Skeletal muscle cell (primary cell): ENCODE results near the gene USP11.

Experiments
- DNase-seq: peaks from one replicate; pipeline ENCODE4 v3.0.0-alpha.2; 2010; ENCODE audit warnings: low read depth
- H3K4me3 ChIP-seq: 2 replicates; pipeline ENCODE4 v1.5.1; 2011; ENCODE audit warnings: low read depth, mild to moderate bottlenecking, control low read depth, low read length, moderate library complexity

Gene USP11

DNA sequence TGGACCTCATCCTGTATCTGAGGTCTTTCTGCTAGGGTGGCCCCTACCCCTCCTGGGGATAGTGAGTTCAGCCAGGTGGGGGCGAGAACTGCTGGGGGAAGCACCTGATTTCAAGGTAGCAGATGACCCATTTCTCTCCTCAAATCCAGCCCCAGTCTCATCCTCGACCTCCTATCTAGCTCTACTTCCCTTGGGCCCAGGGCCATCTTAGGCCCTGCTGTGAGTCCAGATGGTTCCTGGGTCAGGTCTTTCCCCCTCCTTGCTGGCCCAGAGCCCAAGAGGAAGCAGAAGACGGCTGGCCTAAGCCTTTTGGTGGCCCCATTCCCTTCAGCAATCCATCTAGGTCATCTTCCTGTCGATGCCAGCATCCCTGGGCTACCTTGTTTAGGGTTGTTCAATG, 11.1 kb upstream of the USP11 start:
- no peak overlapping the region for H3K4me3 ChIP-seq
- DNase-seq, result no peak

DNA sequence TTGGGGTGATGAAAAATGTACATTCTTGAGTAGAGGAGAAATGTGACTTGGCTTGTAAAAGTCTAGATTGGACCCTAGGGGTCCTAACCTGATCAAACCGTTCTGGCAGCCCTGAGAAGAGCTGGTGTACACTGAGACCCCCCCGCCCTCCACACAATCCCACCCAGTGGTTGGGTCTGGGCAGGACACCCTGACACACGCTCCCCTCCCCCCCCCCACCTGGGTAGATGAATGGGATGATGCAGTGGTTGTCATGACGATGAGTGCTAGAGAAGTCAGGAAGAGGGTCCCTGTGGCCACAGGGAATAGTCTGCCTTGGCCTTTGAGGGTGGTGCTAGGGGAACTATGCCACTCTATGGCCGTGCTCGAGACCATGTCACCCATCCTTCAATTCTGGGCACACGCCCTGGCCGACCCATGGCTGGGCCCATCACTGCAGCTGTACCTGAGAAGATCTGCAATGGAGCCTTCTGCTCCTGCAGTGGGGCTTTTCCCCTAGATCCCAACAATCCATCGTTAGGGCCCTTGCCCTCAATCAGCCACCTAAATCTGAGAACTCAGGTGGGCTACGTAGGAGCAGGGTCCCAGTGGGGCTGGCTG, 10.0 kb upstream of the USP11 start:
- no peak overlapping the region for H3K4me3 ChIP-seq
- DNase-seq, result no peak

- no peak overlapping the region for H3K4me3 ChIP-seq
- DNase-seq, result no peak
These were observed 9.1 kb upstream of the USP11 start for GRCh38 chrX:47223476-47224250.

GRCh38 chrX:47224266-47224895, 8.4 kb upstream of the USP11 start:
- no peak for DNase-seq
- H3K4me3 ChIP-seq, result no peak overlapping the region

GRCh38 chrX:47224896-47225290, 7.9 kb upstream of the USP11 start:
- no peak overlapping the region for H3K4me3 ChIP-seq
- DNase-seq, result no peak

GRCh38 chrX:47226071-47226470, 6.7 kb upstream of the USP11 start:
- DNase-seq, result no peak
- no peak overlapping the region for H3K4me3 ChIP-seq

DNA sequence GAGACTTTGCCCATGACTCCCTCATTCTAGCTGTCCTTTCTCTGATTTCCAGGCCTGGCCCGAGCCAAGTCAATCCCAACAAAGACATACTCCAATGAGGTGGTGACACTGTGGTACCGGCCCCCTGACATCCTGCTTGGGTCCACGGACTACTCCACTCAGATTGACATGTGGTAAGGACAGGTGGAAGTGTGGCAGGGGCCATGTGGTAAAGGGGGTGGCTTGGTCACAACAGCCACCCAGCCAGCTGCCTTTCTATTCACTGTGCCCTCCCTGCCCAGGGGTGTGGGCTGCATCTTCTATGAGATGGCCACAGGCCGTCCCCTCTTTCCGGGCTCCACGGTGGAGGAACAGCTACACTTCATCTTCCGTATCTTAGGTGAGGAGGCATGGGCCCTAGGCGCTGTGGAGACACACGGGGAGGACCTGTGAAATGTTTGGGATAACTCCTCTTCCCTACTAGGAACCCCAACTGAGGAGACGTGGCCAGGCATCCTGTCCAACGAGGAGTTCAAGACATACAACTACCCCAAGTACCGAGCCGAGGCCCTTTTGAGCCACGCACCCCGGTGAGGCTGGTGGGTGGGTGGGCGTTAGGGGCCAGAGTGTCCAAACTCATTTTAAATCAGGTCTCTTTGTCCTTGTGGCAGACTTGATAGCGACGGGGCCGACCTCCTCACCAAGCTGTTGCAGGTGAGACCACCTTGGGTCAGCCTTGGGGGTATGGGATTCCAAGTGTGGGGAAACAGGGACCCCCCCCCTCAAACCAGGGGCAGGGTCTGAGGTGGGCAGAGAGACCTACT, 6.1 kb upstream of the USP11 start:
- no peak for DNase-seq
- no peak overlapping the region for H3K4me3 ChIP-seq

GRCh38 chrX:47227334-47227583, 5.5 kb upstream of the USP11 start:
- H3K4me3 ChIP-seq, result no peak overlapping the region
- DNase-seq, result no peak

DNA sequence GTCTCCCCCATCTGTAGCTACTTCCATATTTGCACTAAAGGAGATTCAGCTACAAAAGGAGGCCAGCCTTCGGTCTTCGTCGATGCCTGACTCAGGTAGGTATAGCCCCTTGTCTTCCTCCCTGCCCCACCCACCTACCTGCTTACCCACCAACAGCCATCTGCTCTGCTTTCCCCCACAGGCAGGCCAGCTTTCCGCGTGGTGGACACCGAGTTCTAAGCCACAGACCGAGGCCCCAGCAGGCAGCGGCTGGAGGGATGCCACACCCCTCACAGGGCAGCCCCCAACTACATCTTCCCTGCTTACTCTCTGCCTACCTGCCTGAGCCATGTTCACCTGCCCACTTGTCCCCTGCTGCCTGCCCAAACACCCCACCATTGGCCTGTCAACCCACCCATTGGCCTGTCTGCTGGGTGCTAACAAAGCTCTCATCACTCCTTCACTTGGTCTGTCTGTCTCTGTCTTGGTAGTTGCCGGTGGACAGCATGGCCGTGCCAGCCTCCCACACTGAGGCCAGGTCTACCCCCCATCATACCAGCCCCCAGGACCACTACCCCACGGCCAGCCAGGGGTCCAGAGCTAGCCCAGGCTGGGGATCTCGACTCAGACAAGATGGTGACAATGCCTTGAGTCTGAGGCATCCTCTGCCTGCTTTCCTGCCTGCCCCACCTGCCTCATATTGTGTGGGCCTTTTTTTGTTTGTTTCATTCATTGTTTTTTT, 4.1 kb upstream of the USP11 start:
- H3K4me3 ChIP-seq, result no peak overlapping the region
- DNase-seq, result no peak

DNA sequence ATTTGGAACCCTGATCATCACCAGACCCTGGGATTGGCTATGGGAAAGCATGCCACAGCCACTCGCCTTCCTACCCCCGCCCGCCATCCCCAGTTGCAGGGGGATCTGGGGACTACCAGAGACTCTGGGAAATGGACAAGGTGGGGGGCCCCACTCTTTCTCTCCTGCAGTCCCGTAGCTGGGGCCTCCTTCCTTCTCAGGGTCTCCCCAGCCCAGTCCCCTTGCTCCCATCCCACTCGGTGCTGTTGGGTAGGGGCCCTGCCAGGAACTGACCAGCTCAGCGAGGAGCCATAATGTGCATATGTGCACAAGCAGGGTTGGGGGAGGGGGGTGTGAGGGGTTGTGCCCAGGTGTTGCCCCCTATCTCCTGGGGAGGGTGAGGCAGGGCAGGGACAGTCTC, 3.4 kb upstream of the USP11 start:
- H3K4me3 ChIP-seq, result no peak overlapping the region
- DNase-seq, result no peak

DNA sequence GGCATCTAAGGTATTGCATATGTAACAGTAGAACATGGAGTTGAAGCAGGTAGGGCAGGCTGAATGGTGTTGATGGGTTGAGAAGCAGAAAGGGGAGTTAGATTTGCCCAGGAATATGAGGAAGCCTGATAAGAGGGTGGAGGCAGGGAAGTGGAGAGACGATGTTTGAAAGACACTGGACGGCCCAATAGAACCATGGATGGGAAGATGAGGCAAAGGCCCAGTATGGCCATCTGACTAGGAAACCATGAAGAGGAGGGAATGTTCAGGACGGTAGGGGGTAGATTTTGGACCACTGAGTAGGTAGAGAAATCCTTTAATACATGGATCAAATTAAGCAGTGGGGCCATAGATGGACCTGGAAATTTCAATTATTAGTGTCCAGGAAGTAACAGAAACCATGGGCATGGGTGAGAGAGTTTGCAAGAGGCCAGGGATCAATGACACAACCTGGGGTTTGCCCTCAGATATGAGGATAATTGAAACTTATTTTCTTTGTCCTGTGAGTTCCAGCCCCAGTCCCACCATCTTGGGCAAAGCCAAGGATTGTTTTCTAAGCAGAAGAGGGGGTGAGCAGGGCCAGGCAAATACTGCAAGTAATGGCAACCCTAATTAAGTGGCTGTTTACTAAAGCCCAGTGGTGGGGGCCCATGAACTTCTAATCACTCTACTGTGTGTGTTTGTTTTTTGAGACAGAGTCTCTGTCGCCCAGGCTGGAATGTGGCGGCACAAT, 2.5 kb upstream of the USP11 start:
- DNase-seq, result no peak
- H3K4me3 ChIP-seq, result no peak overlapping the region

DNA sequence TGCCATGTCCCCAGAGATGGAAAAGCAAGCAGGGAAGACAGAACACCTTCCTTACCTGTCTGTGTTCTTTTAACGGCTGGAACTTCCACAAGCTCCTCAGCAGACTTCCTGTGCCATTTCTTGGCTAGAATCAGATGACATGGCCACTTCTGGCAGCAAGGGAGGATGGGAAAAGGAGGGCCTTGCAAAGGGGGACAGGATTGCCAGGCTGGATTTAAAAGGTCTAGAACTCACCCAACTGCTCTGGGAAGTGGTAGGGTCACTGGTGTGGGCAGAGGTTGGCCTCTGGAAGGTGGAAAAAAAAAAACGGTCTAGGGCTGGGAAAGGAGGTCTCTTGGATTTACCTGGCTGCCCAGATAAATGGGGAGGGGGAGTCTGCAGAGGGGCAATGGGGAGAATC, 1.6 kb upstream of the USP11 start:
- DNase-seq, result no peak
- H3K4me3 ChIP-seq, result no peak overlapping the region

- no peak for DNase-seq
- peak overlapping the region; percentile 63 for H3K4me3 ChIP-seq
These were observed 509 bp upstream of the USP11 start for GRCh38 chrX:47232197-47232802.

DNA sequence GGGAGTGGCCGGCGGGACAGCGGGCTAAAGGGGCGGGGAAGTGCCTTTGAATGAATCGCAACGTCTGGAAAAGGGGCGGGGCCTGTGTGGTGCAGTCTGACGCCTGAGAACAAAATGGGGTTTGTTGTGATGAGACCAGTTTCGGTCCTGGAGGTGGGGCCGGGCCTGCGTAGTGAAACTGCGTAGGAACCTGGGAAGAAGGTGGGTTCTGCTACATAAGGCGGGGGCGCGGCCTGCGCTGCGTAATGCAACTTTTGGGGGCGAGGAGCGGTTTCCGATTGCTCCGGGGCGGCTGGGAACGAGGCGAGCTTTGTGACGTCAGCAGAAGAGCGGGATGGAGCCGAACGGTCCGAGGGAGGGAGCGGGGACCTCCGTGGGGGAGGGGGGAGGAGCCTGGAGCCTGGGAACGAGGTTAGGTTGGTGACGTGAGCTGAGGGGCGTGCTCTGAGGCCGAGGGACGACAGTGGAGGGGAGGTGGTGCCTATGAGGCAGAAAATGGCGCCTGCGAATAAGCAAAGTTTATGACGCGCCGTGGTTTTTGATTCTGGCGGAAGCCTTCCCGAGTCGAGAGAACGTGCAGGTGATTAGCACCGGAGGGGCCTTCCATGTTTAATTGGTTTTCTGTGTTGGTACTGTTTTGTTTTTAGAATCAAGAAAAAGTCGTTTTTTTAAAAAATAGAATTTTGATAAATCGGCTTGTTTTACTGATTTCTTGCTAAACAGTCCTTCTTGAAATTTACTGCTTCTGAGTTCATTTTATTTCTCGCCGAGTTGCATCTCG, 714 bp downstream of the USP11 start:
- peak overlapping the region; percentile 63 for H3K4me3 ChIP-seq
- peak; percentile 91 for DNase-seq

GRCh38 chrX:47234583-47234982, 1.8 kb downstream of the USP11 start:
- H3K4me3 ChIP-seq, result peak overlapping the region; percentile 63
- DNase-seq, result no peak

GRCh38 chrX:47235691-47236103, 2.9 kb downstream of the USP11 start:
- DNase-seq, result no peak

DNA sequence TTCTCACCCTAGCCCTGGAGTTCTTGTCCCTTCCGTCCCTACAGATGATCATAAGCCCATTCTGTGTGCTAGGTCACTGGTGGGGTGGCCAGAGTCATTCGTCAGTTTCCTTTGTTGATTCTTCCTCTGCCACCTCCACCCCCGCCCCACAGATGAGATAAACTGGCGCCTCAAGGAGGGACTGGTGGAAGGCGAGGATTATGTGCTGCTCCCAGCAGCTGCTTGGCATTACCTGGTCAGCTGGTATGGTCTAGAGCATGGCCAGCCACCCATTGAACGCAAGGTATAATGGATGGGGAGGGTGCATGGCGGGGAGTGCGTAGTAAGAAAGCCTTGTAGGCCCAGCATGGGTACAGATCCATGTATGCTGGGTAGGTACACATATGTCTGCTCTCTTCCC, 6.4 kb downstream of the USP11 start:
- no peak for DNase-seq
- H3K4me3 ChIP-seq, result no peak overlapping the region

More at GRCh38 chrX:47235691-47236103, 2.9 kb downstream of the USP11 start:
- no peak overlapping the region for H3K4me3 ChIP-seq
